Measurements from ENCODE around the gene PLLP.

- TF ChIP-seq CTCF (IDR thresholded peaks at IDR 0.05), result no peak
- TF ChIP-seq POLR2A (IDR thresholded peaks at IDR 0.05; ENCODE audit: low read depth), result no peak
- no peak for TF ChIP-seq EP300 (IDR thresholded peaks at IDR 0.05)
These were observed 40.3 kb upstream of the PLLP start for GRCh38 chr16:57324749-57325148.

Measured in esophagus muscularis mucosa (tissue), 4 donors.